Measurements from ENCODE around the gene PPIF. TPM values are rescaled to one million over a fixed set of nuclear protein-coding genes. Genes with fewer than 3 reads are reported as not detected.

The PPIF gene
- total RNA-seq, 1 donor, result 29.6 TPM

DNA sequence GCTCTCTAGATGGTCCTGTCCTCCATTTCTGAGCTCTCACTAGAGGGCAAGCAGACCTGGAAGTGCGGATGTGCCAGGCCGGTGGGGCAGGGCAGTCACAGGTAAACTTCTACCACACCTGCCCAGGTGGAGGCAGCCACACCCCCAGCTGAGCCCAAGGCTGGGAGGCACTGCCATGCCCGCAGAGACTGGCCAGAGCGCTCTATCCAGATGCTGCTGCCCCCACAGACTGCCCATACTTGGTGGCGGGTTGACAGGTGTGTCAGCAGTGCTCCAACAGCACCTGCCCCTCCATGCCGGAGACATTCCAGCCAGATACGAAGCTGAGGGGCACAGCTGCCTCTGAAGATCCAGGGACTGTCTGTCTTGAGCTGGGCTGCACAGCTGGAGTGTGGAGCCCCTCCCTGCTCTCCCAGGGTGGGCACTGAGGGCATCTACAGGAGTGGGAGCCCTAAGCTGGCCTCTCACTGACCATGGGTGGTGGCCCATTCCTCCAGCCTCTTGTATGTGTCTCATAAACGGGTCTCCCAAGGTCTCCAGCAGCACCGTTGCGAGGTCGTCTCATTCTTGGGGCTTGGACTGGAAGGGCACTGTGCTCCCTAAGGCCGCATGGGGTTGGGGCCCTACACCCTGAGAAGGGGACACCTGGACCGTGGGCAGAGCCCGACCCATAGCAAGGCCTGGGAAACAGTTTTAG is 38.2 kb upstream of the PPIF start:
- no peak overlapping the region for H3K4me3 ChIP-seq (ENCODE audit: low read depth, low read length)
- no peak for DNase-seq (ENCODE audit: low read depth)
- TF ChIP-seq, protein P1, sequence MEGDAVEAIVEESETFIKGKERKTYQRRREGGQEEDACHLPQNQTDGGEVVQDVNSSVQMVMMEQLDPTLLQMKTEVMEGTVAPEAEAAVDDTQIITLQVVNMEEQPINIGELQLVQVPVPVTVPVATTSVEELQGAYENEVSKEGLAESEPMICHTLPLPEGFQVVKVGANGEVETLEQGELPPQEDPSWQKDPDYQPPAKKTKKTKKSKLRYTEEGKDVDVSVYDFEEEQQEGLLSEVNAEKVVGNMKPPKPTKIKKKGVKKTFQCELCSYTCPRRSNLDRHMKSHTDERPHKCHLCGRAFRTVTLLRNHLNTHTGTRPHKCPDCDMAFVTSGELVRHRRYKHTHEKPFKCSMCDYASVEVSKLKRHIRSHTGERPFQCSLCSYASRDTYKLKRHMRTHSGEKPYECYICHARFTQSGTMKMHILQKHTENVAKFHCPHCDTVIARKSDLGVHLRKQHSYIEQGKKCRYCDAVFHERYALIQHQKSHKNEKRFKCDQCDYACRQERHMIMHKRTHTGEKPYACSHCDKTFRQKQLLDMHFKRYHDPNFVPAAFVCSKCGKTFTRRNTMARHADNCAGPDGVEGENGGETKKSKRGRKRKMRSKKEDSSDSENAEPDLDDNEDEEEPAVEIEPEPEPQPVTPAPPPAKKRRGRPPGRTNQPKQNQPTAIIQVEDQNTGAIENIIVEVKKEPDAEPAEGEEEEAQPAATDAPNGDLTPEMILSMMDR (IDR thresholded peaks at IDR 0.05; ENCODE audit: insufficient read depth, low read length), result no peak

DNA sequence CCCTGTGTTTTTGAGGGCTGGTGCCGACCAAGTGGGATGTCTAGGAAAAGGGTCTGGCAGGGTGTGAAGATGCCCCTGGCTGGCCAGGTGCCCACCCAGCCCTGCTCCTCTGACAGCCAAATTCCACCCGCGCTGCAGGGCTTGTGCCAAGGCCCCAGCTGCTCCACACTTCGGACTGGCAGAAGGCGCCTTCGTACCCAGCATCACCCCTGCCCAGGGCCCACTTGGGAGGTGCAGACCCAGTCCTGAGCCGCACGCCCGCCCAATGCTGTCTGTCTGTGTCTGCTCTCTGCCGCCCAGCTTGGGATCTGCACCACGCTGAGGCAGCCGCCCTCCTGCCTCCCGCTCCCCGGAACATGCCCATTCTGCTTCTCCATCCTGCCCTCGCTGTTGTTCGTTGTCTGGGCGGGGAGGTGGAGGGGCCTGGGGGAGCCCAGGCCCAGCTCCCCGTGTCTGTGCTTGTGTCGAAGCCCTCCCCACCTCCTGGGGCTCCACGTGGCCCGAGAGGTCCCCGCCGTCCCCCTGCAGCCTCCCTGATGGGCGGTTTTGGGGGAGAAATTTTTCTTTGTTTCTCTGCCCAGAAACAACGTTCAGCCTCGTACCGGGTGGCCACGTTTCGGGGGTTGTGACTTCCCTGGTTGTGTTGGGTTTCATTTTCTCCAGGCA is 36.9 kb upstream of the PPIF start:
- no peak for DNase-seq (ENCODE audit: low read depth)
- TF ChIP-seq, protein P1 (IDR thresholded peaks at IDR 0.05; ENCODE audit: insufficient read depth, low read length), result no peak
- H3K4me3 ChIP-seq (ENCODE audit: low read depth, low read length), result no peak overlapping the region

DNA sequence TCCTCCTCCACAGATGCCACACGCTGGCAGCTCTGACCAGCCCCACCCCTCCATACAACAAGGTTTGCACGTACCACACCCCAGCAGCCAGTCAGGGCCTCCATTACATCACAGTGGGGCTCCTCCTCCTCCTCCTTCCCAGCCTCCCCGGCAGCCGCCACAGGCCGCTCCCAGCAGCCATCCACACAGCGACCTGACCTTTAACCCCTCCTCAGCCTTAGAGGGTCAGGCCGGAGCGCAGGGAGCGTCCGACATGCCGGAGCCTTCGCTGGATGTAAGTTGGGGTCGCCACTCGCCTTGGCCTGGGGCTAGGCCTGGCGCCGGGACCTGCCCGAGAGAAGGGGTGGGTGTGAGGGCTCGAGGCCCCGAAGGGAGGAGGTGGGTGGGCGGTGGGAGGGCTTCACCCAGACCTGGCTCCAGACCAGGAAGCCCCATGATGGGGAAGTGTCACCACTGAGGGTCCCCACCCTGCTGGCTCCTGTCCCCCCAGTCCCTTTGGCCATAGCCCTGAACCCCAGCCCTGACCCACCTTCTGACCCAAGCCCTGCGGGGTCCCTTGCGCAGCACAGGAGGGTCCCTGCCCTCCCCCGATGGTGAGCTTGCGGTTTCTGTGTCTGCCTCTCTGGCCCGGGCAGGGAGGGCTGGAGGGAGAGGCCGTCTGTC is 36.2 kb upstream of the PPIF start:
- TF ChIP-seq, protein P1 (IDR thresholded peaks at IDR 0.05; ENCODE audit: insufficient read depth, low read length), result no peak
- DNase-seq (ENCODE audit: low read depth), result no peak
- H3K4me3 ChIP-seq (ENCODE audit: low read depth, low read length), result no peak overlapping the region

- DNase-seq (ENCODE audit: low read depth), result no peak
- TF ChIP-seq, protein P1 (IDR thresholded peaks at IDR 0.05; ENCODE audit: insufficient read depth, low read length), result no peak
- H3K4me3 ChIP-seq (ENCODE audit: low read depth, low read length), result no peak overlapping the region
Measured at GRCh38 chr10:79311581-79312407, 35.5 kb upstream of the PPIF start.

DNA sequence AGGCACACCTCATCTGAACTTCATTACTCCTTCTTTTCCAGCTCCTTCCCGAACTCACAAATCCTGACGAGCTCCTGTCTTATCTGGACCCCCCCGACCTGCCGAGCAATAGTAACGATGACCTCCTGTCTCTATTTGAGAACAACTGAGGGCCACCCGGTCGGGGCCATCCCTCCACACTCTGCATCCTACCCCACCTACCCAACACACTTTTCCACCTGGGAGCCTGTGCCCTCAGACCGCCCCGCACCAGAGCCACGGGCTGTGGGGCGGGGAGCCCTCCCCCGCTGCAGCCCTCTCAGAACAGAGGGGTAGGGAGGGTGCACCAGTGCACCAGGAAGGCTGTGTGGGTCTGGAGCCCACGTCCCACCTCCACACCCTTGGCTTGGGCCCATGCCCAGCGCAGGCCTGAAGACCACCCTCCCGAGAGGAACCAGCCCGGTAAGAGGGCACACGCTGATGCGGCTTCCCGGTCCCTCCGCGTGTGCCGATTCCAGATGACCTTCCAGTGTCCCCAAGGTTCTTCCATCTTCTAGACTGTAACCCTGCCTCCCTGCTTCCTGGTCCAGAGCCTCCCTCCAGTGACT is 34.6 kb upstream of the PPIF start:
- no peak overlapping the region for H3K4me3 ChIP-seq (ENCODE audit: low read depth, low read length)
- DNase-seq (ENCODE audit: low read depth), result no peak
- TF ChIP-seq, protein P1 (IDR thresholded peaks at IDR 0.05; ENCODE audit: insufficient read depth, low read length), result no peak

DNA sequence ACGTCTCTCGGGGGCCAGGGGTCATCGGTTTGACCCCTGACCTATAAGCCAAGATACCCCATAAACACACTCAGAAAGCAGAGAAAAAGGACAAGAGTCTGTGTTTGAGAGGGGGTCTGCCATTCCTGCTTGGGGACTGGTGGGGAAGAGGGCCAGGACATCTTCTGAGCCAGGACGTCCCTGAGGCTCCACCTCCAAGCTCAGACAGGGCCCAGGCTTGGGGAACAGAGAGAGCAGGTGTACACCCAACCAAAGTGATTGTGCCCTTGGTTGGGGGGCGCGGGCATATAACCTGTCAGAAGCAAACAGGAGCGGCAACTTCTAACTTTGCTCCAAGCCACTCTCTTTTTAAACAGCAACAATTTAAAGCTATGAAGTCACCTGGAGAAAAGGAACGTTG is 33.9 kb upstream of the PPIF start:
- TF ChIP-seq, protein P1 (IDR thresholded peaks at IDR 0.05; ENCODE audit: insufficient read depth, low read length), result no peak
- H3K4me3 ChIP-seq (ENCODE audit: low read depth, low read length), result no peak overlapping the region

More for the DNA sequence above, 33.9 kb upstream of the PPIF start:
- DNase-seq (ENCODE audit: low read depth), result no peak
